OCI-LY3 (cell line): ENCODE measurements around the gene ARHGEF26.

Experiments used
- H2AFZ ChIP-seq: fragments of 200-600, 300-600 bp; shearing (Covaris generic); 2 replicates; pipeline ENCODE4 v1.6.0; 2014; ENCODE audit warnings: antibody characterized with exemption, low read depth, low read length
- H3K27ac ChIP-seq: fragments of 200-600, 300-600 bp; sonication (generic); 2 replicates; pipeline ENCODE4 v1.5.1; 2014; ENCODE audit warnings: mild to moderate bottlenecking, low read length, moderate library complexity, mixed read lengths
- H3K27me3 ChIP-seq: fragments of 200-600, 300-600 bp; sonication (generic); 2 replicates; pipeline ENCODE4 v1.6.1; 2014; ENCODE audit warnings: low read depth, low read length, mixed read lengths
- H3K36me3 ChIP-seq: fragments of 200-600, 300-600 bp; sonication (generic); replicated peaks from 2 replicates; pipeline ENCODE3; 2014; ENCODE audit warnings: low read depth, low read length, mixed read lengths
- H3K4me1 ChIP-seq: fragments of 300-600, 200-600 bp; sonication (generic); 2 replicates; pipeline ENCODE4 v1.6.1; 2014; ENCODE audit warnings: low read length, mixed read lengths
- H3K4me2 ChIP-seq: fragments of 200-600, 300-600 bp; sonication (generic); 2 replicates; pipeline ENCODE4 v1.6.1; 2014; ENCODE audit warnings: low read length, mixed read lengths
- H3K4me3 ChIP-seq: fragments of 300-600, 200-600 bp; sonication (generic); 2 replicates; pipeline ENCODE4 v1.5.1; 2014; ENCODE audit warnings: antibody characterized with exemption, mild to moderate bottlenecking, low read length, moderate library complexity
- H3K79me2 ChIP-seq: fragments of 300-600, 200-600 bp; shearing (Covaris generic); 2 replicates; pipeline ENCODE4 v1.6.1; 2014; ENCODE audit warnings: mild to moderate bottlenecking, low read length, mixed read lengths
- H3K9ac ChIP-seq: fragments of 300-600, 200-600 bp; shearing (Covaris generic); 2 replicates; pipeline ENCODE4 v1.6.0; 2014; ENCODE audit warnings: mild to moderate bottlenecking, low read length, moderate library complexity
- H3K9me3 ChIP-seq: fragments of 200-600, 300-600 bp; shearing (Covaris generic); 2 replicates; pipeline ENCODE4 v1.6.1; 2014; ENCODE audit warnings: low read length, mixed read lengths; ENCODE audit not compliant: insufficient read depth
- H4K20me1 ChIP-seq: fragments of 200-600, 300-600 bp; sonication (generic); 2 replicates; pipeline ENCODE4 v1.6.1; 2016; ENCODE audit warnings: low read length, mixed read lengths; ENCODE audit not compliant: insufficient read depth
- EZH2phosphoT487 ChIP-seq: fragments of 200-600 bp; shearing (Covaris generic); IDR thresholded peaks from 2 replicates; pipeline ENCODE4 v1.6.1; 2018; ENCODE audit warnings: antibody characterized with exemption, mixed run types, low read depth
- TF ChIP-seq, protein P1 (sequence below): fragments of 200-600, 300-600 bp; sonication (generic); IDR thresholded peaks from 2 replicates; pipeline ENCODE4 v1.5.1; 2014; ENCODE audit warnings: antibody characterized with exemption, low read length, low read depth

ARHGEF26 gene

GRCh38 chr3:154182322-154182922 is 61.2 kb downstream of the ARHGEF26 start:
- Histone ChIP-seq H3K27me3 (no peaks in the 10 kb centered on the region), H2AFZ (no peak overlapping the region), H3K79me2 (no peaks in the 10 kb centered on the region), H4K20me1 (no peaks in the 10 kb centered on the region), H3K9me3 (no peaks in the 10 kb centered on the region), H3K27ac (no peak overlapping the region), H3K9ac (no peak overlapping the region), H3K4me1 (no peaks in the 10 kb centered on the region), H3K4me3 (no peak overlapping the region), H3K36me3 (no peaks in the 10 kb centered on the region), H3K4me2 (no peak overlapping the region)
- TF ChIP-seq, protein P1, sequence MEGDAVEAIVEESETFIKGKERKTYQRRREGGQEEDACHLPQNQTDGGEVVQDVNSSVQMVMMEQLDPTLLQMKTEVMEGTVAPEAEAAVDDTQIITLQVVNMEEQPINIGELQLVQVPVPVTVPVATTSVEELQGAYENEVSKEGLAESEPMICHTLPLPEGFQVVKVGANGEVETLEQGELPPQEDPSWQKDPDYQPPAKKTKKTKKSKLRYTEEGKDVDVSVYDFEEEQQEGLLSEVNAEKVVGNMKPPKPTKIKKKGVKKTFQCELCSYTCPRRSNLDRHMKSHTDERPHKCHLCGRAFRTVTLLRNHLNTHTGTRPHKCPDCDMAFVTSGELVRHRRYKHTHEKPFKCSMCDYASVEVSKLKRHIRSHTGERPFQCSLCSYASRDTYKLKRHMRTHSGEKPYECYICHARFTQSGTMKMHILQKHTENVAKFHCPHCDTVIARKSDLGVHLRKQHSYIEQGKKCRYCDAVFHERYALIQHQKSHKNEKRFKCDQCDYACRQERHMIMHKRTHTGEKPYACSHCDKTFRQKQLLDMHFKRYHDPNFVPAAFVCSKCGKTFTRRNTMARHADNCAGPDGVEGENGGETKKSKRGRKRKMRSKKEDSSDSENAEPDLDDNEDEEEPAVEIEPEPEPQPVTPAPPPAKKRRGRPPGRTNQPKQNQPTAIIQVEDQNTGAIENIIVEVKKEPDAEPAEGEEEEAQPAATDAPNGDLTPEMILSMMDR = no peak
- TF ChIP-seq EZH2phosphoT487 = no peak

- H3K36me3 ChIP-seq = no peaks in the 10 kb centered on the region
- H3K27ac ChIP-seq = no peak overlapping the region
These were observed 61.8 kb downstream of the ARHGEF26 start for GRCh38 chr3:154182975-154183374.

DNA sequence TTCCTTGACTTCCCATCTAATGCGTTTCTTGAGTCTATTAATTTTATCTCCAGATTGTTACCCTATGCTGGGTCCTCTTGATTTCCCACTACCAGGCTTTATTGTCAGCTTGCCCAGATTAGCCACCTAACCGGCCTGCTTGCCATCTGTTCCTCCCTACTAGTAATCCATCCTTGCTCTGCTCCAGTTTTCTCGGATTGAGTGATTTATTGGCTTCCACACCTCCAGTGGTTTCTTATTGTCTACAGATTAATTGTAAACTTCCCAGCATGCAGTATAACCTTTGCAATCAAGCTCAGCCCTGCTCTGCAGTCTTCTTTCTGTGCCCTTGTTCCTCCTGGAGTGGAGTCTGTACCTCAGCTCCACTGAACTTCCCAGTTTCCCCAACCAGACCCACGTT is 63.4 kb downstream of the ARHGEF26 start:
- TF ChIP-seq, protein P1 = no peak
- TF ChIP-seq EZH2phosphoT487 = no peak
- Histone ChIP-seq H3K27me3 (no peaks in the 10 kb centered on the region), H3K4me2 (no peak overlapping the region), H3K27ac (no peak overlapping the region), H3K4me3 (no peak overlapping the region), H2AFZ (no peak overlapping the region), H3K79me2 (no peaks in the 10 kb centered on the region), H3K9ac (no peak overlapping the region), H3K4me1 (no peaks in the 10 kb centered on the region), H3K36me3 (no peaks in the 10 kb centered on the region), H4K20me1 (no peaks in the 10 kb centered on the region), H3K9me3 (no peaks in the 10 kb centered on the region)

More at GRCh38 chr3:154182975-154183374, 61.8 kb downstream of the ARHGEF26 start:
- Histone ChIP-seq H2AFZ (no peak overlapping the region), H3K27me3 (no peaks in the 10 kb centered on the region), H3K9me3 (no peaks in the 10 kb centered on the region), H4K20me1 (no peaks in the 10 kb centered on the region), H3K4me1 (no peaks in the 10 kb centered on the region), H3K79me2 (no peaks in the 10 kb centered on the region), H3K4me3 (no peak overlapping the region), H3K9ac (no peak overlapping the region), H3K4me2 (no peak overlapping the region)
- TF ChIP-seq, protein P1 = no peak
- TF ChIP-seq EZH2phosphoT487 = no peak

- H3K36me3 ChIP-seq = no peaks in the 10 kb centered on the region
- no peak overlapping the region for H3K4me3 ChIP-seq
- TF ChIP-seq, protein P1 = no peak
- no peak for TF ChIP-seq EZH2phosphoT487
- H3K9me3 ChIP-seq = no peaks in the 10 kb centered on the region
- no peaks in the 10 kb centered on the region for H3K79me2 ChIP-seq
- H2AFZ ChIP-seq = no peak overlapping the region
- no peaks in the 10 kb centered on the region for H3K4me1 ChIP-seq
- no peaks in the 10 kb centered on the region for H4K20me1 ChIP-seq
- no peak overlapping the region for H3K4me2 ChIP-seq
- no peak overlapping the region for H3K9ac ChIP-seq
- no peaks in the 10 kb centered on the region for H3K27me3 ChIP-seq
- H3K27ac ChIP-seq = no peak overlapping the region
These were observed 67.2 kb downstream of the ARHGEF26 start for GRCh38 chr3:154188437-154188836.
